HEK293T (cell line): Measurements from ENCODE around the gene ZDHHC7.

Experiments
- FOXM1 ChIP-seq: fragments of 450-650 bp; IDR thresholded peaks from 2 replicates; pipeline ENCODE4 v1.6.1; 2017; ENCODE audit warnings: mild to moderate bottlenecking, borderline replicate concordance
- L3MBTL2 ChIP-seq: fragments of 450-650 bp; conservative IDR thresholded peaks from 2 replicates; pipeline ENCODE4 v1.6.1; 2016; ENCODE audit warnings: mild to moderate bottlenecking

DNA sequence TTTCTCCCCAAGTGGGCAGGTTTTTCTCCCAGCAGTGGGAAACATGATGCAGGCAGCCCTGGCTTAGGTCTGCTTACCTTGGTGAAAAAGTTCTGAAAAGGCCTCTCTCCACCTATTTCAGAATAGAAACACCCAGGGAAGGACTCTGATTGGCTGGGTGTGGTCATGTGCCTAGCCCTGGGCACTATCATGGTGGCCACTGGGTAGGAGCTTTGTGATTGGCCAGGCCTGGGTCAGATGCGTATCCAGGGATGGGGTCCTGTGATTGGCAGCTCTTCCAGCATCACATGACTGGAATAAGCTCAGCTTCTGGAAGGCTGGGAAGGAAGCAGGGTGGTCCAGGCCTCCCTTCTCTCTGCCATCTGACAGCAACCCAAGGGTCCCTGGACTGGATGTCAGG, 53.5 kb downstream of the ZDHHC7 start:
- TF ChIP-seq FOXM1, result no peak
- no peak for TF ChIP-seq L3MBTL2
